ENCODE data around the gene UST.
"Not testable (repeated sequence)": the region's sequence is repeated elsewhere in the genome, so short reads cannot be mapped to it uniquely, and the experiment has no call there.

UST gene

DNA sequence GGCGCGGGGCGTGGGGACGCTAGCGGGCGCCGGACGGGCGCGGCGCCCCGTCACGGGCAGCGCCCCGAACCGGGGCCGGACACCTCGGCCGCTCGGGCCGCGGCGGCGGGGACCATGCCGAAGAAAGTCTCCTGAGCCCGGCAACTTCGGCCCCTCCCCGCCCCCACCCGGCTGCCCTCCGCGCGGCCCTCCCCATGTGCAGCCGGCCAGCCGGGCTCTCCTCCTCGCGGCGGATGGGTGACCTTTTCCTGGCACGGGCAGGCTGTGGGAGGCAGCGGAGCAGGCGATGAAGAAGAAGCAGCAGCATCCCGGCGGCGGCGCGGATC lies 278 bp downstream of the UST start:
- DNase-seq (ENCODE audit: low read depth), result no peak
- H3K4me3 ChIP-seq (ENCODE audit: low read depth, low read length), result peak overlapping the region; percentile 73
- TF ChIP-seq, protein P1, sequence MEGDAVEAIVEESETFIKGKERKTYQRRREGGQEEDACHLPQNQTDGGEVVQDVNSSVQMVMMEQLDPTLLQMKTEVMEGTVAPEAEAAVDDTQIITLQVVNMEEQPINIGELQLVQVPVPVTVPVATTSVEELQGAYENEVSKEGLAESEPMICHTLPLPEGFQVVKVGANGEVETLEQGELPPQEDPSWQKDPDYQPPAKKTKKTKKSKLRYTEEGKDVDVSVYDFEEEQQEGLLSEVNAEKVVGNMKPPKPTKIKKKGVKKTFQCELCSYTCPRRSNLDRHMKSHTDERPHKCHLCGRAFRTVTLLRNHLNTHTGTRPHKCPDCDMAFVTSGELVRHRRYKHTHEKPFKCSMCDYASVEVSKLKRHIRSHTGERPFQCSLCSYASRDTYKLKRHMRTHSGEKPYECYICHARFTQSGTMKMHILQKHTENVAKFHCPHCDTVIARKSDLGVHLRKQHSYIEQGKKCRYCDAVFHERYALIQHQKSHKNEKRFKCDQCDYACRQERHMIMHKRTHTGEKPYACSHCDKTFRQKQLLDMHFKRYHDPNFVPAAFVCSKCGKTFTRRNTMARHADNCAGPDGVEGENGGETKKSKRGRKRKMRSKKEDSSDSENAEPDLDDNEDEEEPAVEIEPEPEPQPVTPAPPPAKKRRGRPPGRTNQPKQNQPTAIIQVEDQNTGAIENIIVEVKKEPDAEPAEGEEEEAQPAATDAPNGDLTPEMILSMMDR (IDR thresholded peaks at IDR 0.05; ENCODE audit: low read depth, low read length, missing control alignments), result no peak

DNA sequence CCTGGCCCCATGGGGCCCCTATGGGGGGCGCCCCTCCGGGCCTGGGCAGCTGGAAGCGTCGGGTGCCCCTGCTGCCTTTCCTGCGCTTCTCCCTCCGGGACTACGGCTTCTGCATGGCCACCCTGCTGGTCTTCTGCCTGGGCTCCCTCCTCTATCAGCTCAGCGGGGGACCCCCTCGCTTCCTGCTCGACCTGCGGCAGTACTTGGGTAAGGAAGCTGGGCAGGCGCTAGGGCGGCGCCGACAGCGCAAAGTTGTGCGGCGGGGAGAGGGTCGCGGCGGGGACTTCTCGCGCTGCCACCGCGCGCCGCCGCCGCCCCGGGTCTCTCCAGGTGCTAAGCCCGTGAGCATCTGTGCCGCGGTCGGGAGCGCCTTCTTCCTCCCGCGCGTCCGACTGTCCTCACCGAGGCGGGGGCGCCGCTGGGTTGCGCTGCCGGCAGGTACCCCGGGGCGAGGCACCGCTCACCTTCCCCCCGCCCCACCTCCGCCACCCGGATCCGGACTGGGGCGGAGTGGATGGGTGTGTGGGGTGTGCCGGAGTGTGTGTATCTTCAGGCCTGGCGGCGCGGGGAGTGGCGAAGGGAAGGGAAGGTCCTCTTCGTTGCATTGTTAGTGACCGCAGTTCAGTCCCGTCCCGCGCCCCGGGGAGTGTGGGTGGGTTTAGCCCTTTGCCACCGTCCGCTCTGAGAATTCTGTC lies 788 bp downstream of the UST start:
- H3K4me3 ChIP-seq (ENCODE audit: low read depth, low read length), result peak overlapping the region; percentile 73
- DNase-seq (ENCODE audit: low read depth), result no peak
- TF ChIP-seq, protein P1 (IDR thresholded peaks at IDR 0.05; ENCODE audit: low read depth, low read length, missing control alignments), result no peak

DNA sequence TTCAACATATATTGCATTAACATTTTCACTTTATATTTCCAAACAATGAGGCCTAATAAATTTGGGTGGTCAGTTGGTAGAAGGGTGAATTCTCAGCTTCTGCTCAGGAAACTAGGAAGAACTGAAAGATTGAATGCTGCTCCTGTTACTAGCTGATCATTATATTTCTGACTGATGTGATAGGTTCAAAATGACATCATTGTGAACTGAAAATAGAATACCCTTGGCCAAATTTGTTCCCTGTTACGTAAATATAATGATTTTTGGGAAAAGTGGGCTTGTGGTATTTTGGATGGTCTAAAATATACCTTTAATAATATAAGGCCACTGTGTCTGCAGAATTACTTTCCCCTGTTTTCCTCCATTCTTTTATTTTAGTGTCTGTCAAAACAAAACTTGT lies 2.8 kb downstream of the UST start:
- no peak overlapping the region for H3K4me3 ChIP-seq (ENCODE audit: low read depth, low read length)
- DNase-seq (ENCODE audit: low read depth), result no peak
- TF ChIP-seq, protein P1 (IDR thresholded peaks at IDR 0.05; ENCODE audit: low read depth, low read length, missing control alignments), result no peak

DNA sequence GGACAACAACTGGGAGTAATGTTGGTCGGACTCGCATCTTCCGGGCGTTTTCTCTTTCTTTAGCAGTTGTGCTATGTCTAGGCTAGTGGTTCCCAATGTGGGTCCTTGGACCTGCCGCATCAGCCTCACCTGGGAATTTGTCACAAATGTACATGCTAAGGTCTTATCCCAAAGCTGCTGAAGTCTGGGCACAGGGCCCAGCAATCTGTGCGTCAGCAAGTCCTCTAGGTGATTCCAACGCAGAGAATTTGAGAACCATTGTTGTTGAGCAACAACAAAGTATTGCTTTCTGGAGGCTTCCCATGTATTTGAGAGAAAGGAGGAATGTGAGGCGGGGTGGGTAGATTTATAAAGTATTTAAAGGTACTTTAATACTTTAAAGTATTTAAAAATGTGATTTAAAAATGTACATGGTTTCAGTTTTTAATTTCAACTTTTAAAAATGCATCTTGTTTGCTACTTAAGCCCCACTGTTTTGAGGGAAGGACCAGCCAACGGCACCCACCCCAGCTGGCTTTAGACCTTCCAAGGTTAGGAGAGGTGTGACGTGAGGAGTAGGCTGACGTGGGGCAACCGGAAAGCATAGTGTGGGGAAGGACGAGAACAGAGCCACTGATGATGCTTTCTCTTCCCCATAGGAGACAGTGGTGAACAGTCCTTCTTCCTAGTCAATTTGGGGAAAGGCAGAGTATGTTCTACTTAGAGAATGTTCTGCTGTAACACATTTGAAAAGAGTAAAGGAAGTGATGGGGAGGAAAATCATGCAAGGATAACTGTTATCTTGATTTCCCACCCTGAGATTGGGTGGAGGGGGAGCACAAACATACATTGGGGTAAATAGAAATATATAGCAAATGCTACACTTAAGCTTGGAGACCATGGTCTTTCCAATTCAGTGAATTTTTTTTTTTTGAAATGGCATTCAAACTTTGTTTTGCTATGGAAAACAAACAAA lies 4.3 kb downstream of the UST start:
- TF ChIP-seq, protein P1 (IDR thresholded peaks at IDR 0.05; ENCODE audit: low read depth, low read length, missing control alignments), result no peak
- DNase-seq (ENCODE audit: low read depth), result no peak

DNA sequence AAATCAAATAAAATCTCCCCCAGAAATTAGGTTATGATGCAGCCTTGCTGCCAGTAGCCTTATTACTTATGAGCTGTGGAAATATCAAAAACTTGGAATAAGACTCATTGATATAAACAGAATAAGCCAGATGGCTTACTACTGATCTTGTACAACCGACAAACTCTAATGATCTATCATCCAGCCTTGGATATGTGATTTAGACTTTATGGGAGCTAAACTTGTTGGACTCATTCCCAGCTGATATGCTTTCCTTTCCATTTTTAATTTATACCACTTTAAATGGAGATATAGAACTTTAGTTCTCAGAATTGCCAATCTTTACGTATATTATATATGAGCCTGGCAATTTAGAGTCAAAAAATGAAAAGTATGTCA lies 5.0 kb downstream of the UST start:
- no peak for DNase-seq (ENCODE audit: low read depth)
- no peak overlapping the region for H3K4me3 ChIP-seq (ENCODE audit: low read depth, low read length)
- TF ChIP-seq, protein P1 (IDR thresholded peaks at IDR 0.05; ENCODE audit: low read depth, low read length, missing control alignments), result no peak

More for the DNA sequence above, 4.3 kb downstream of the UST start:
- H3K4me3 ChIP-seq (ENCODE audit: low read depth, low read length), result no peak overlapping the region

DNA sequence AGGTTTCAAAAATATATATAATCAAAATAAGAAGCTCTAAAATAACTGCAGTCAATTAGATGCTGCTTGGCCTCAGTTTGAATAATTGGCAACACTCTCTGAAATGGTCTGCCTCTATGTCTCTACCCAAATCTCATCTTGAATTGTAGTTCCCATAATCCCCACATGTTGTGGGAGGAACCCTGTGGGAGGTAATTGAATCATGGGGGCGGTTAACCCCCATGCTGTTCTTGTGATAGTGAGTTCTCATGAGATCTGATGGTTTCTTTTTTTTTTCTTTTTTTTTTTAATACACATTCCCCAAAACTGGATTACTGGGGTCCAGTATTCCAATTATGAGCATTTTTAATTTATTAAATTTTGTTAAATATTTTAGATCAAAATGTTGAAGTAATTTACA lies 8.5 kb downstream of the UST start:
- not testable (repeated sequence) for H3K4me3 ChIP-seq (ENCODE audit: low read depth, low read length); DNase-seq (ENCODE audit: low read depth)

DNA sequence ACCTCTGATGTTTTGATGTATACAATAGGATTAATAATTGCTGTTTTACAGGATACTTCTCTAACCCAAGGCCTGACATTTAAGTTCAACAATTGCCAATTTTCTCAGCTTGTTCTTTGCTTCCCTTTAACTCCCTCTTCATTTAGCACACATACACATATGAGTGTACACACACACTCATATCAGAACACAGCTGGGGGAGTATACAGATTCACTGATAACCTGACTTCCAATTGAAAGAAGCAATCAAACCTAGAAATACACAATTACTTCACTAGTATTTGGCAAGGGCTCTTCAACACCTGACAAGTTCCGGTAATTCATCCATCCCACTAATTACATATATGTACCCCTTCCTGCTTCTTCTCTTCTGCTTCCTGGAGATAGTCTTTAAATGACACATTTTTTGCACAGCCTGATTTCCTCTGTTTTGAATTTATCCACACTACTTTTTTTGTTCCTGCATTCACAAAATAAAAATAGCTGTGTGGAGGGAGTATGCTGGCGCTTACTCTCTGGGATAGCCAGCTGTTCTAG lies 11.2 kb downstream of the UST start:
- H3K4me3 ChIP-seq (ENCODE audit: low read depth, low read length), result no peak overlapping the region
- peak; percentile 44 for DNase-seq (ENCODE audit: low read depth)
- TF ChIP-seq, protein P1 (IDR thresholded peaks at IDR 0.05; ENCODE audit: low read depth, low read length, missing control alignments), result no peak
